HG02884 (cell line): ENCODE results near the gene TEX26.

Experiments
- ATAC-seq: cut with Tn5 transposase; IDR thresholded peaks from one replicate; pipeline ENCODE4 v1.9.1; 2021; ENCODE audit warnings: mild to moderate bottlenecking, moderate library complexity; ENCODE audit not compliant: unreplicated experiment

The TEX26 gene

DNA sequence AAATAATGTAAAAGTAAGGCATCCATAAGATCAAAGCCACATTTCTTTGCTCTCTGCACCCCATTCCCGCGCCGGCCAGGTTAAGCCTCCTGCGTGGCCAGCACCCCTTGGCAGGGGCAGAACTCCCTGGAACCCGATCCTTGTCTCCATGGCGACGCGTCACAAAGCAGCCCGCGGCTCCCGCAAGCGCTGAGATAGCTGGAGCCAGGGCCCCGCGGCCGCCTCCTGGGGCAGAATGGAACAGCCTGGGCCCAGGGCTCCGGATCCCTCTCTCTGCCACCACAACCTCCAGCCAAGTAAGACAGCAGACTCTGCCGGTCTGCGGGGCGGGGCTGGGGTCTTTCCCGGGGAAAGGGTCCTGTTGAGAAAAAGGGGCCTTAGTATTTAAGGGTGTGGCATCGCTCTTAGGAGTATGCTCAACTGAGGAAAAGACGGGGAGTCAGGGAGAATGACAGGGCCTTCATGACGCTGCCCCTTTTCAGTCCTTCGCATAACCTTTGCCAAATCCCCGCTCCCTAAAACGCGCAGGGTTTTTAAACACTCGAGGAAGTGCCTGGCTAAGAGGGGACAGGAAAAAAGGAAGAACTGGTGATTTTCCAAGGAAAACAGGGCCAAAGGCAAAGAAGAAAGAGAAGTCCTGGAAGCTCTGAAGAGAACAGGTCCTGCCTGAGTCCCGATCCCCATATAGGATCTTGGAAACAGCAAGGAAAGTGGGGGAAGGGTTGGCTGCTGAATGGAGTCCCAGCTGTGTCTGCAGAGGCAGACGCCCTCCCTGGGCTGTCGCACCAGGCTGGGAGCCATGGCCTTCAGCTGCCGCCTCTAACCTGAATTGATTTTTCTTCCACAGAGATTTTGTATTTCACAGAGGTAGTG lies at the start of gene TEX26:
TEX26 (plus strand) TSS at position 176 of the 873 bp plus-strand sequence; CDS start at position 236, 60 bp downstream.
- no peak for ATAC-seq

DNA sequence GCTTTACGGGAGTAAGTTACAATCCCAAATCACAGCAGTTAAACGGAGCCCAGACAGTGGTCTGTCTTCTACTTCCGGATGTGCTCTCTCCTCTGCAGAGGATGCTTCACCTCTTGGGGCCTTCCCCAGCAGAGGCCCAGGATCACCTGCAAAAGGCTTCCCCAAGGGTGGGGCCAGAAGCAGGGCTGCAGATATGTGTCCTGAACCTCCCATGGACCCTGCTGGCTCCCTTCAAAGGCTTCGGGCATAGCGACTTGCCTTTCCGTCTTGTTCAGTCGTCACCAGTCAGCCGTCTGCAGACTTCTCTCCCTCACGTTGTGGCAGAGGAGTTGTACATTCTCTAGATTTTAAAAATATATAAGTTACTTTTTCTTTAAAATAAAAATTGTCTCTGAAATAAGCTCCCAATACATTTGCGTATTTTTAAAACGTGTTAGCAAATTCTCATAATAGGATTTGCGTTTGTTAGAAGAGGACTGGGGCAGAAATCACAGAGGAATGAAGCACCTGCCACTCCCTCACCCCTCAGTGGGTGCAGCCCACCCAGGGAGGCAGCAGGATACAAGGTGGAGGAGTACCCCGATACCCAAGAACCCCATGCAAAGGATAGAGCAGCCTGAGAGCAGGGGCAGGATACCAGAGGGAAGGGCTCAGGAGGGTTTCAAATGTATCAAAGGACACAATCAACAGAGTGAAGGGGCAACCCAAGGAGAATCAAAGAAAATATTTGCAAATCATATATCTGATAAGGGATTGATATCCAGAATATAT lies 49.3 kb upstream of the TEX26 start:
- no peak for ATAC-seq

DNA sequence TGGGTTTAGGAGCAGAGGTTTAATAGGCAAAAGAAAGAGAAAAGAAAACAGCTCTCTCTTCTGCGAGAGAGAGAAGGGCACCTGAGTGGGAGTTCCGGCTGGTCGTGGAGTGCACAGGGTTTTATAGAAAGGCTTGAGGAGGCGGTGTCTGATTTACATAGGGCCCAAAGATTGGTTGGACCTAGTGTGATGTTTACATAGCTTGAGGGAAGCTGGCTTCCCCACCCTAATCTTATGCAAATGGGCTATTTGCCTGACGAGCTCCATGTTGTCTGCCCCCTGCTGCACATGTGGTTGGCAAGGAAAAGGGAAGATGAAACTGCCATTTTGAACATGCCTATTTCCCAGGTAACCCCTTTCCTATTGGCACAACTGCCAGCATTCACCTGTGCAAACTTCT lies 47.9 kb upstream of the TEX26 start:
- ATAC-seq = no peak

DNA sequence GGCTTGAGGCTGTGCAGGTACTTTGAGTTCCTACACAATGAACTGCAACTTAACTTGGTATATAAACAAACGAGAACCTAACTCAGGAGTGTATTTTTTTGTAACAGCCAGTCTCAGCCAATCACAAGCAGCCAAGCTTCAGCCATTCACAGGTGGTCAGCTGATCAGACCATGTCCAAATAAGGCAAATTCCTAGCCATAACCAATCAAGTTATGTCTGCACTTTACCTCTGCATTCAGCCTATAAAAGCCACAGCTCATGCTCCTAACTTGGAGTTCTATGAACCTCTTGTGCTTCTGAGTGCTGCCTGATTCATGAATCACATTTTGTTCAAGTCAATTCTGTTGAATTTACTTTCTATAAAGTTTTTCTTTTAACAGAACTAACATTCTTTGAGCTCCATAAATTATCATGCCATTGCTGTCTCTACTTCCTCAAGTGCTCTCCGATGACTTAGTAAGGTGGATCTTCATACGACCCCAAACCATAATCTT lies 43.2 kb upstream of the TEX26 start:
- ATAC-seq = no peak

DNA sequence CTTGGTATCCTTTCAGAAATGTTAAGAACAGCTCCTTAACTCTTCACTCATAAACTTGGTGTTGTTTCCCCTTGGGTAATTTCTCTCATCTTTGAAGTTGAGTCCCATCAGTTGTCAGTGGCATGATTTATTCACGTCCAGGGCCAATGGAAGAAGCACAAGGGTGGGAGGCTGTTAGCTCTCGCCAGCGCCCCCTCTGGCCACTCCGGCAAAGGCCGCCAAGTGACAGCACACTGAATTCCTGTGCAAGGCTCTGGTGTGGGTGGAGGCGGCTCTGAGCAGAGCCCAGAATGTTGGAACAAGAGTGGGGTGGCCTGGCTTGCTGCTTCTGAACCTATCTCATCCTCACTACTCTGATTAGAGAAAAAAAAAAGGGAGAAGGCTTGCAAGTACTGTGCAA lies 39.5 kb upstream of the TEX26 start:
- ATAC-seq = no peak

DNA sequence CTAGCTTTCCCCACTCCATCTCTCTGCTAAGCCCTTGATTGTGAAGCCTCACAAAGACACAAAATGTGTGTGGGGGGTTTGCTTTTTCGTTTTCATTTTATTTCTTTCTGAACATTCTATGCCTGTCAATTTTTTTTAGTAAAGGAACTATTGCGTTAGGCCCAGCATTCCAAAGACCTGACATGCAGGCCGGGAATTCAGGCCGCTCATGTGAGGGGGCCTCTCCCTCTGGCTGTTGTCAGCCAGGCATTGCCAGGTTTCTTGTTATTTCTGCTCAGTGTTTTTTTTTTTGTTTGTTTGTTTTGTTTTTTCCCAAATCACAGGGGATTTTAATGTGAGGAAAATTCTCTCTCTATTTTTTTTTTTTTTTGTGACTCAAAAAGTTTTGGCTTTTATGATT lies 36.7 kb upstream of the TEX26 start:
- no peak for ATAC-seq

DNA sequence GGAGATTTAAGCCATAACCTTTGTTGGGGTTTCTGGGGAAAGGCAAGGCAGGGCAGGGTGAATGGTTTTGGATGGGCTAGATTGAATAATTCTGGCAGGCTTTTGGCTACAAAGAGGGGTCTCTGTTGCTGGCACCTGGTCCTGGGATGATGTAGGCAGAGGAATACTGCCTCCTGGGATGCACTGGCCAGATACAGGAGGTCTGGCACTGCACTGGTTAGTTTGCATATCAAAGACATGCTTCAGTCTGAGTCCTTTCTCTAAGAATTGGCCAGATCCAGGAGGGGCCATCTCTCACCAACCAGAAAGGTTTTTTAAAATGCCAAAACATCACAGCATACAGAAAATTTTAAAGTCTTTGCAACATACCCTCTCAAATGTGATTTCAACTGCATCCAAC lies 34.4 kb upstream of the TEX26 start:
- ATAC-seq = no peak

DNA sequence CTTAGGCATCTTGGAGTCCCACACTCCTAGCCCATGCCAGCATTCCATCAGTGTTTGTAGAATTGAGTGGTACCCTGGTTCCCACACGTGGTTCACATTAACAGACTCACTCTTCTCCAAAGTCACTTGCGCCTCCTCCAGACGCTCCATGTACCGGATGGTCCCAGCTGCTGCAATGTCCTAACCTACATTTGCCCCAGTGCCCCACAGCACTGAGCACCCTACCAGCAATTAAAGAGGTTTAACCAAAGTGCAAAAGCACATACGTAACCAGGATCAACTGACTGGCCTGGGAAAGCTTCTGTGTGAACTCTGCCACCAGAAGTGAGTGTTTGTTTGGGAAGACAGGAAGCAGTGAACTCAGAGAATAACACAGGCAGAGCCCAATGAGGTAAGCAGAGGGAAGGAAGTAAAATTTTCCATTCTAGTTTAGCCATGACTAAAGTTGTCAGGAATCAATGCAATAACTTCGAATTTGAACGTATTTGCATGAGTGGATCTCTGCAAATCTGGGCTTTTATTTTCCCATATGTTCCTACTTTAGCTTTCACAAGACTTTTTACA lies 33.7 kb upstream of the TEX26 start:
- no peak for ATAC-seq

DNA sequence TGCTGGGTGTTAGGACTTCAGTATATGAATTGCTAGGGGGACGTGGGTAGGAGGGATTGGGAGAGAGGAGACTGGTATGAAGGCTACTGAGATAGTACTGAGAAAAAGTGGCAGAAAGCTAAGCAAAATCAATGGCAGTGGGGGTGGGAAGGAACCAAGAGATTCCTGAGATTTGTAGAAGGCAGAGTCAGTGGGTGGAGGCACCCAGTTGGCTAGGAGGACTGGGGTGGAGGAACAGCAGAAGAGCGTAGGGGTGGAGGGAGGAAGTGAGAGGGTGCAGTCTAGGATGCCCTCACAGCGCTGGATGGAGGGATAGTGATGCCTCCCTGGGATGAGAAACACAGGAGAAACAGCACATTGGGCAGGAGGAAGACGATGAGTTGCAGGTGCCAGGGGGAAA lies 32.0 kb upstream of the TEX26 start:
- no peak for ATAC-seq

DNA sequence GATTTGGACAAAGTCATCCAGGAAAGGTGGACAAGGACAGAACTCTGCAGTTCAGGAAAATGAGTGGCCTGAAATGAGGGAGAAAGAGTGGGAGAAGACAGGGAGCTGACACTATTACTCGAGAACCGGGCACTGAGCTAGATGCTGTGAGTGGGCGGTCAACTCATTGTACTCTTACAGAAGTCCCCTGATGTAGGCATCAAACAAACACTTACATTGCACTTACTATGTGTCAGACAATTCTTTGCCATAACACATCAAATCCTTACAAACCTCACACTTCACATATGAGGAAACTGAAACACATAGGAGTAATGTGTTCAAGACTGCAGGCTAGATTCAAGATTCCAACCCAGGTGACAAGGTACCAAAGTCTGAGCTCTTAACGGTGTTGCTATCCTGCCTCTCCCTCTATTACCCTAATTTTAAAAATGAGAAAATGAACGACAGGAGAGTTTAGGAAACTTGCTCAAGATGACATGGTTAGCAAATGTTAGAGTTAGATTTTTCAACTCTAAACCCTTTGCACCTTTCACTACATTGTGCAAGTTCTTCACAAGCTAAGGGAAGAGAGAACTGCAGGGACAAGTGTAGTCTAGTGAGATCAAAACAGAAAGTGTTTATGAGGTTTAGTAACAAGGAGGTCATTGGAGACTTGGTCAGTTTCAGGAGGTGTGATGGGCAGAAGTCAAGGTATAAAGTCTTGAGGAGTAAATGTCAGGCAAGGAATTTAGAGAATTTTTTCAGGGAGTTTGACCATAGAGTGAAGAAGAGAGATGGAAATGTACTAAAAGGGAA lies 31.3 kb upstream of the TEX26 start:
- no peak for ATAC-seq

DNA sequence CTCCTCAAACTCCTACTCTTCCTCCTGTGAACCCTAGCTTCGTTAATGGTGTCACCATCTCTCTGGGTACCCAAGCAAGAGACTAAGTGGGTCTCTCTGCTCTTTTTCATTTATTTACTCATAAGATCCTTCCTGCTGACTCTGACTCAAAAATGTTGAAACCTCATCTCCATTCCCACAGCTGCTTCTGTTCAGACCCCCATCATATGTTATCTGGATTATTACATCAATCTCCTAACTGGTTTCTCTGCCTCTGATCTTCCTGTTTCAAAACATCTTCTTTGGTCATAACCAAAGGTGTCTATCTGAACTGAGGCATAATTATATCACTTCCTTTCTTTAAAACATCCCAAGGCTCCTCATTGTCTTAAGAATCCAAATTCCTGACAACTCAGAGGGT lies 28.4 kb upstream of the TEX26 start:
- ATAC-seq = no peak

DNA sequence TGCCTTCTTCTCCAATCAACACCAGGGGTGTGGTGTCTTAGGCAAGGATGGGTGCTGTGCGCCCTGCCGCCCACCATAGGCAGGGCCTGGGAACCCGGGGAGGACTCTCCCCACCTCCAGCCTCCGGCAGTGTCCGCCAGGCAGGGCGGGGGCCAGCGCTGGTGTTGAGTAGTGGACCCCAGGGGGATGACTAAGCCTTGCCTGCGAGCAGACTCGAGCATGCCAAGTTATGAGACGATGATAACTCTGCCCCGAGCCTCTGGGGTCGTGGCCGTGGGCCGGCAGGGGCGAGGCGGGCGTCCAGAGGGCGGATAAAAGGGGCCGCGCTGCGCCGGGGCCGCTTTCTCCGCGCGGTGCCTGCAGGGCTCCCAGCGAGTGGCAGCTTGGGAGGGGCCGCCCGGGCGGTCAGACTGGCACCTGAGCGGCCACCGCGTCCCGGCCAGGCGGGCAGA lies 26.5 kb upstream of the TEX26 start, which contains the start of gene MEDAG:
MEDAG (plus strand) TSS at position 340 of the 452 bp plus-strand sequence. CDS start 245 bp downstream, outside the sequence.
- ATAC-seq = no peak

DNA sequence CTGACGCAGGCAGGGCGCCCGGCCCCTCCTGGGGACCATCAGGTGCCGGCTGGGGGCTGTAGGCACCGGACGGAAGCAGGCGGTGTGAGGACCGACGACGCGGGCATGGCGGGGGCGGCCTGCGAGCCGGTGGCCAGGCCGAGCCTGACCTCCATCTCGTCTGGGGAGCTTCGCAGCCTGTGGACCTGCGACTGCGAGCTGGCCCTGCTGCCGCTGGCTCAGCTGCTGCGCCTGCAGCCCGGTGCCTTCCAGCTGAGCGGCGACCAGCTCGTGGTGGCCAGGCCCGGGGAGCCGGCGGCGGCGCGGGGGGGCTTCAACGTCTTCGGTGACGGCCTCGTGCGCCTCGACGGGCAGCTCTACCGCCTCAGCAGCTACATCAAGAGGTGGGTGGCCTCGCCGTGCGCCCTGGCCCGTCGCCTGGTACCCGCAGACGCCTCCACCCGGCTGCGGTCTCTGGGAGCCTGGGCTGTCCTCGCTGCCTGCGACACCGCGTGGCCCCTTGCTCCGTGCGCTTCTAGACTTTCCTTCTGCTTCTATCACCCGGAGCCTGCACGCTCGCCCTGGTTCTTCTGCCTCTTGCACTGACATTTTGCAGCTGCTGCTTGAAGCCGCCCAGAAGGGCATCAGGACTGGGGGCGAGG lies 25.9 kb upstream of the TEX26 start:
- ATAC-seq = no peak

DNA sequence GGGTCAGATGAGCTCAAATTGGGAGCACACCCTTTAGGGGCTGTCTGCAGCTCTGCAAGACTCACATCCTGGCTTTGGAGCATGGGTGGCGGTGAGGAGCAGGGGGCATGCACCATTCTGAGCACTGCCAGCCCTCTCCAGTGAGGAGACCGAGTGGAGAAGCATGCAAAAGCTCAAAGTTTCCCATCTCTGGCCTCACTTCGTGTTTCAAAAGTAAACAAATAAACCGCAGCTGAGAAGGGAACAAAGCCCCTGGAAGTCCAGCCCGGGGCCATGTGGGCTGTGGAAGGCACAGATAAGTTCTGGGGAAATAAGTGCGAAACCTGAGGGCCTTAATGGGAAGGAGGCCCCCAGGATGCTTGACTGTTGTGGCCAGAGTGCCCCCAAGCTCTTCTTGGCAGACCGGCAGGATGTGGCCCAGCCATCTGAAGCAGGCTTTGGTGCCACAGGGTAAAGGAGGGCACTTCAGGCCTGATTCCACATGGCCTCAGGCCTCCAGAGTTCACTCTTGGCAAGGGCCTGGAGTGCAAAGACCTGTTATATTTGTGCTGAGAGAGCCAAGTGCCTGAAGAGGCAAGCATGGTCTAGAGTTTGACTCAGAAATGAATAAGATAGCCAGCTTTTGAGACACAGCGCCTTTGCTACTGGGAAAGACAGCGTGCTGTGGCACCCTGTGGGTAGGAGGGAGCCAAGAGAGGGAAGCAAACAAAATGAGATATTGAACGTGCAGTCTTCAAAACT lies 25.2 kb upstream of the TEX26 start:
- ATAC-seq = no peak

DNA sequence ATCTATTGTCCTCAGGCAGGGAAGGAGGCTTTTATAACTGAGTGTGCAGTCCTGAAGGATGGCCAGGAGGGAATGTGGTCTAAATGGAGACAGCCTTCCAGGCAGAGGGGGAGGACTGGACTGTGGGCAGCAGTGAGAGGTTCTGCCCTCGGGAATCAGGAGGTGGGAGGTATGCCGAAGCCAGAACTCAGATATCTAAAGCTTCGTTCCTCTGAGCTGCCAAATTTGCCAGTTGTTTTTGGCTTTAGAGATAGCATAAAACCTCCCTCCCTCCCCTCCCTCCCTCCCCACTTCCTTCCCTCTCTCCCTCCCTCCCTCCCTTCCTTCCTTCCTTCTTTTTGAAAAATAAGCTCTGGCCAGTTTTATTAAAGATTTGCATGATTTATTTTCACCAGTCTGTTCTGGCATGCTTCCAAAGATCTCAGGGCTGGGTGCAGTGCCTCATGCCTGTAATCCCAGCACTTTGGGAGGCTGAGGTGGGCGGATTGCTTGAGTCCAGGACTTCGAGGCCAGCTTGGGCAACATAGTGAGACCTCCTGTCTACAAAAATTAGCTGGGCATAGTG lies 24.0 kb upstream of the TEX26 start:
- ATAC-seq = no peak

DNA sequence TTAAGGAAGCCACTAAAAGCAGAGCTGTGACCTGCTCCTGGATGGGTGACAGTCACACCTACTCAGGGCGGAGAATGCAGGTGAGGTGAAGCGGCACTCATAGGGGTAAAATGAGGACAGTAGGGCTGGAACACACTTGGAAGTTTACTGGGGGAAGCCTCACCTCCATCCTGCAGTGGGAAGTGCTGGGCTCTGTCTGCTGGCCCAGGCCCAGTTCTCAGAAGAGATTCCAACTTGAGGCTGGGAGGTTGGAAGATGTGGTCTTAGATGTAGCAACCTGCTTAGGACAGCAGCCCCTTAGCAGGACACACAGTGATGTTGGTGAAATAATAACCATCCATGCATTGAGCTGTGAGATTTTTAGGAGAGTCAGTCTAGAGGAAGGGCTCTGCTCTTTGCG lies 21.8 kb upstream of the TEX26 start:
- no peak for ATAC-seq

DNA sequence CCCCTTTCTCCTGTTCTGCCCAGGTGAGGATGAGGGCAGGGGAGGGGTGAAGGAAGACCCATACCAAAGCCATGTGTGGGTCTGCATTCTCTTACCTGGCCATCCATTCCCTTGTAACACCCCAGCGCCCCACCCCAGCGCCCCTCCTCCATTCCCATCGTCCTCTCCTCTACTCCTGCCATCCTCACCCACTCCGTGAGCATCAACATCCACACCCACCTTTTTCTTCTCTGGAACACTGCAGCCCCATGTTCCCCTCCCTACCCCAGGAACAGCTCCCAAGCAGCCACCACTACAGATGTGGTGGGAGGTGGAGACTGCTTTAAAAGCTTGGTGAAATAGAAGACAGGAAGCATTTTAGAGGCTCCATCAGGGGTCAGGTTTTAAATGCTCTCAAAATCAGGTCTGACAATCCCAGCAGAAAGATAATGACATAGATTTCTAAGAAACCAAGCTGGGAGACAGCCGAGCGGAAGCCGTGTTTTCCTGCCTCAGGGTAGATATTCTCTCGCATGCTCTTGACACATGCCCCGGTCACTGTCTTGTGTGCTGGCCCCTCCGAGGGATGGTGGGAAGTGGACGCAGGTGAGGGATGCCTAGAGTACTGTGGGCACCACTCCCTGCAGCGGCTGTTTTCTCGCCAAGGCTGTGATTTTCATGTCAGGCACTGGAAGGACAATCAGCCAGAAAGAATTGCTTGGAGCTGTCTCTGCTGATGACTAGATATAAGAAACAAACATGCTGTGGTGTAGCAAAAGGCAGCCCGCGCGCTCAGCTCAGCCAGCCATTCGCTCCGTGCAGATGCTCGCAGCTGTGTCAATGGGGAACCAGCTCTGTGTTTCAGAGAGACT lies 16.5 kb upstream of the TEX26 start:
- ATAC-seq = no peak

DNA sequence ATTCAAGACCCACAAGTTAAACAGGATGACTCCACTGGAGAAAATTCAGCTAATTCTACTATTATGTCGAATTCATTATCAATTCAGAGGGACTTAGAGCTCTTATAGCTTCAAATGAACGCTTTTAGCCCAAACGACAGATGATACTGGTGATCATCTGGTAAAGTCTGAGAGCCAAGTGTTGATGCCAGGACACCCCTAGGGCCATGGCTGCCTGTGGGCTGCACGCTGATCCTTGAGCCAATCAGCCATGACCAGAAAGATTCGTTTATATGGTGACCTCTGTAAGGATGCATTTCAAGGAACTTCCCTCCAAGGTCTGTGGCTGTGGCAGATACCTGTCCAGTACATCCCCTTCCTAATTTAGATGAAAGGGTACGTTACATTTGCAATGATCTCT lies 15.5 kb upstream of the TEX26 start:
- no peak for ATAC-seq
